Measurements from ENCODE around the gene PSKH1.

PSKH1 gene

GRCh38 chr16:67935402-67936123 is 42.5 kb downstream of the PSKH1 start (continued):
- TF ChIP-seq, protein P1, sequence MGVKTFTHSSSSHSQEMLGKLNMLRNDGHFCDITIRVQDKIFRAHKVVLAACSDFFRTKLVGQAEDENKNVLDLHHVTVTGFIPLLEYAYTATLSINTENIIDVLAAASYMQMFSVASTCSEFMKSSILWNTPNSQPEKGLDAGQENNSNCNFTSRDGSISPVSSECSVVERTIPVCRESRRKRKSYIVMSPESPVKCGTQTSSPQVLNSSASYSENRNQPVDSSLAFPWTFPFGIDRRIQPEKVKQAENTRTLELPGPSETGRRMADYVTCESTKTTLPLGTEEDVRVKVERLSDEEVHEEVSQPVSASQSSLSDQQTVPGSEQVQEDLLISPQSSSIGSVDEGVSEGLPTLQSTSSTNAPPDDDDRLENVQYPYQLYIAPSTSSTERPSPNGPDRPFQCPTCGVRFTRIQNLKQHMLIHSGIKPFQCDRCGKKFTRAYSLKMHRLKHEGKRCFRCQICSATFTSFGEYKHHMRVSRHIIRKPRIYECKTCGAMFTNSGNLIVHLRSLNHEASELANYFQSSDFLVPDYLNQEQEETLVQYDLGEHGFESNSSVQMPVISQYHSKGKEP (tag by site-specific recombination; IDR thresholded peaks at IDR 0.05) = no peak
- TF ChIP-seq ZNF239 (tag by site-specific recombination; IDR thresholded peaks at IDR 0.05) (peak; percentile 61; the same call in 1 of the 2 replicates), ZNF416 (tag by site-specific recombination; IDR thresholded peaks at IDR 0.05) (no peak), SP2 (tag by site-specific recombination; IDR thresholded peaks at IDR 0.05) (peak; percentile 97), ZNF830 (tag by site-specific recombination; IDR thresholded peaks at IDR 0.05; ENCODE audit: low read depth) (no peak), ZNF184 (tag by site-specific recombination; IDR thresholded peaks at IDR 0.05) (no peak), ZNF777 (tag by site-specific recombination; IDR thresholded peaks at IDR 0.05; ENCODE audit: borderline replicate concordance) (0 out of 2 replicates have a peak, but pooled peaks have one; percentile 16), ZBTB7A (tag by site-specific recombination; IDR thresholded peaks at IDR 0.05; ENCODE audit: low read depth) (peak; percentile 83; the same call in 1 of the 2 replicates), GLI4 (tag by site-specific recombination; IDR thresholded peaks at IDR 0.05) (no peak), ZSCAN30 (tag by site-specific recombination; IDR thresholded peaks at IDR 0.05) (no peak), SP3 (tag by site-specific recombination; IDR thresholded peaks at IDR 0.05) (peak; percentile 95), ATF2 (tag by site-specific recombination; IDR thresholded peaks at IDR 0.05; ENCODE audit: low read depth) (no peak), ZNF449 (tag by site-specific recombination; IDR thresholded peaks at IDR 0.05) (no peak), HOXC10 (CRISPR knock-in tag; IDR thresholded peaks at IDR 0.05) (no peak), ZNF843 (tag by site-specific recombination; IDR thresholded peaks at IDR 0.05) (0 out of 2 replicates have a peak, but pooled peaks have one; percentile 8), ZNF837 (tag by site-specific recombination; IDR thresholded peaks at IDR 0.05) (no peak), ZNF138 (tag by site-specific recombination; IDR thresholded peaks at IDR 0.05; ENCODE audit: borderline replicate concordance) (no peak), ZSCAN23 (tag by site-specific recombination; IDR thresholded peaks at IDR 0.05) (no peak), ZNF16 (tag by site-specific recombination; IDR thresholded peaks at IDR 0.05; ENCODE audit: low read depth) (no peak; the same call in 1 of the 2 replicates), GLIS2 (tag by site-specific recombination; IDR thresholded peaks at IDR 0.05) (peak; percentile 70), GLIS1 (tag by site-specific recombination; IDR thresholded peaks at IDR 0.05) (peak; percentile 17; the same call in 1 of the 2 replicates), SALL2 (tag by site-specific recombination; IDR thresholded peaks at IDR 0.05; ENCODE audit: borderline replicate concordance) (no peak), GFI1B (tag by site-specific recombination; IDR thresholded peaks at IDR 0.05) (peak; percentile 56; the same call in 1 of the 2 replicates), PRDM1 (tag by site-specific recombination; IDR thresholded peaks at IDR 0.05) (no peak)
- TF ChIP-seq, protein P2, sequence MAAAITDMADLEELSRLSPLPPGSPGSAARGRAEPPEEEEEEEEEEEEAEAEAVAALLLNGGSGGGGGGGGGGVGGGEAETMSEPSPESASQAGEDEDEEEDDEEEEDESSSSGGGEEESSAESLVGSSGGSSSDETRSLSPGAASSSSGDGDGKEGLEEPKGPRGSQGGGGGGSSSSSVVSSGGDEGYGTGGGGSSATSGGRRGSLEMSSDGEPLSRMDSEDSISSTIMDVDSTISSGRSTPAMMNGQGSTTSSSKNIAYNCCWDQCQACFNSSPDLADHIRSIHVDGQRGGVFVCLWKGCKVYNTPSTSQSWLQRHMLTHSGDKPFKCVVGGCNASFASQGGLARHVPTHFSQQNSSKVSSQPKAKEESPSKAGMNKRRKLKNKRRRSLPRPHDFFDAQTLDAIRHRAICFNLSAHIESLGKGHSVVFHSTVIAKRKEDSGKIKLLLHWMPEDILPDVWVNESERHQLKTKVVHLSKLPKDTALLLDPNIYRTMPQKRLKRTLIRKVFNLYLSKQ (tag by site-specific recombination; IDR thresholded peaks at IDR 0.05; ENCODE audit: borderline replicate concordance) = no peak
- TF ChIP-seq, protein P3, sequence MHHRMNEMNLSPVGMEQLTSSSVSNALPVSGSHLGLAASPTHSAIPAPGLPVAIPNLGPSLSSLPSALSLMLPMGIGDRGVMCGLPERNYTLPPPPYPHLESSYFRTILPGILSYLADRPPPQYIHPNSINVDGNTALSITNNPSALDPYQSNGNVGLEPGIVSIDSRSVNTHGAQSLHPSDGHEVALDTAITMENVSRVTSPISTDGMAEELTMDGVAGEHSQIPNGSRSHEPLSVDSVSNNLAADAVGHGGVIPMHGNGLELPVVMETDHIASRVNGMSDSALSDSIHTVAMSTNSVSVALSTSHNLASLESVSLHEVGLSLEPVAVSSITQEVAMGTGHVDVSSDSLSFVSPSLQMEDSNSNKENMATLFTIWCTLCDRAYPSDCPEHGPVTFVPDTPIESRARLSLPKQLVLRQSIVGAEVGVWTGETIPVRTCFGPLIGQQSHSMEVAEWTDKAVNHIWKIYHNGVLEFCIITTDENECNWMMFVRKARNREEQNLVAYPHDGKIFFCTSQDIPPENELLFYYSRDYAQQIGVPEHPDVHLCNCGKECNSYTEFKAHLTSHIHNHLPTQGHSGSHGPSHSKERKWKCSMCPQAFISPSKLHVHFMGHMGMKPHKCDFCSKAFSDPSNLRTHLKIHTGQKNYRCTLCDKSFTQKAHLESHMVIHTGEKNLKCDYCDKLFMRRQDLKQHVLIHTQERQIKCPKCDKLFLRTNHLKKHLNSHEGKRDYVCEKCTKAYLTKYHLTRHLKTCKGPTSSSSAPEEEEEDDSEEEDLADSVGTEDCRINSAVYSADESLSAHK (tag by site-specific recombination; IDR thresholded peaks at IDR 0.05) = no peak
- TF ChIP-seq, protein P4, sequence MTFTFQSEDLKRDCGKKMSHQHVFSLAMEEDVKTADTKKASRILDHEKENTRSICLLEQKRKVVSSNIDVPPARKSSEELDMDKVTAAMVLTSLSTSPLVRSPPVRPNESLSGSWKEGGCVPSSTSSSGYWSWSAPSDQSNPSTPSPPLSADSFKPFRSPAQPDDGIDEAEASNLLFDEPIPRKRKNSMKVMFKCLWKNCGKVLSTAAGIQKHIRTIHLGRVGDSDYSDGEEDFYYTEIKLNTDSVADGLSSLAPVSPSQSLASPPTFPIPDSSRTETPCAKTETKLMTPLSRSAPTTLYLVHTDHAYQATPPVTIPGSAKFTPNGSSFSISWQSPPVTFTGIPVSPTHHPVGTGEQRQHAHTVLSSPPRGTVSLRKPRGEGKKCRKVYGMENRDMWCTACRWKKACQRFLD (tag by site-specific recombination; IDR thresholded peaks at IDR 0.05) = no peak
